Testis (tissue), 3 donors: Measurements from ENCODE around the gene ATG9B. TPM values are rescaled to one million over a fixed set of nuclear protein-coding genes. Genes with fewer than 3 reads are reported as not detected.

Experiments used
- DNase-seq: peaks from one replicate; pipeline ENCODE4 v3.0.0-alpha.2; 2019
- H3K27ac ChIP-seq, 2 donors: fragments of 200-600 bp; sonication (generic); one replicate each; pipeline ENCODE4 v1.5.1; 2019
- H3K27me3 ChIP-seq: fragments of 200-600 bp; sonication (generic); one replicate; pipeline ENCODE4 v1.5.1; 2019
- H3K36me3 ChIP-seq: fragments of 200-600 bp; sonication (generic); one replicate; pipeline ENCODE4 v1.5.1; 2017; ENCODE audit warnings: low read depth; ENCODE audit errors: missing control alignments
- H3K4me1 ChIP-seq: fragments of 200-600 bp; sonication (generic); one replicate; pipeline ENCODE4 v1.5.1; 2019
- H3K4me3 ChIP-seq, 2 donors: fragments of 200-600 bp; sonication (generic); one replicate each; pipeline ENCODE4 v1.5.1; 2017 to 2019
- H3K9me3 ChIP-seq: fragments of 200-600 bp; sonication (generic); one replicate; pipeline ENCODE4 v1.5.1; 2017
- POLR2A ChIP-seq: fragments of 450-650 bp; IDR thresholded peaks from one replicate; pipeline ENCODE4 v1.6.1; 2017; ENCODE audit warnings: antibody characterized with exemption, mild to moderate bottlenecking, moderate library complexity
- WGBS, 2 donors: methylation state at CpG; one replicate each; pipeline ENCODE4 v1.1.5; 2018; 5-methylcytosine and 5-hydroxymethylcytosine counted together
- intact Hi-C: fragments of 100-400 bp; cut with DNase I; formaldehyde crosslinking; loops from one replicate; pipeline ENCODE4 v1.15.1; 2023; ENCODE audit warnings: low total_unique reads
- polyA plus RNA-seq: library from polyadenylated mRNA; stranded (reverse); fragments of 350-450 nt; fragmentation: Illumina TruSeq; extraction: RNeasy Lipid Tissue Mini Kit (QIAGEN cat#74804); gene quantifications from one replicate; pipeline ENCODE4 v1.2.3, GENCODE V29; 2014; ENCODE audit warnings: low read depth, low replicate concordance; ENCODE audit not compliant: insufficient read depth
- total RNA-seq, 2 donors: library from RNA; depleted of rRNA; stranded (reverse); fragments of >200 nt; gene quantifications; one replicate each; pipeline ENCODE4 v1.2.3, GENCODE V29; 2016
- TF ChIP-seq, protein P1 (sequence below), 3 experiments: fragments of 450-650 bp in 2 of 3; fragments of 200-600 bp in 1 of 3; sonication (generic) in 1 of 3; IDR thresholded peaks; one replicate each; pipeline ENCODE4 v1.5.1; 2016 to 2019; ENCODE audit warnings: antibody characterized with exemption in 3 of 3, mild to moderate bottlenecking in 2 of 3, moderate library complexity in 1 of 3

ATG9B gene
- total and polyA plus RNA-seq, 3 donors from 2014 or later = 14.9 to 29.7 (median 24.8) TPM

DNA sequence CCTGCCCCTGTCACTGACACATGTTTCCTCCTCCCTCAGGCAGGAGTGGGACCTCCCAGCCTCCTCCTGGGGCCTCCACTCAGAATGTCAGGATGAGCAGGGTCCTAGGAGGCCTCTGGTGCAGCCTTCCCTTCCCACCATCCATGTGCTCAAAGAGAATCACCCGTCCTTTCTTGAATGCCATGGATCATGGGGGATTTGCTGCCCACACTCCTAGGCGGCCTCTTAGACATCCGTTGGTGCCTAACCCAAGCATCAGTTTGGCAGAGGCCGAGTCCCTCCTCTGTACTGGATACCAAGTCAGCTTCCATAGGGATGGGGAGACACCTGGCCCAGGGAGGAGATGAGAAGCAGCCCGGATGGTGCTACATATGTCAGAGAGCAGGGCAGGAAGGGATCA, 26.5 kb downstream of the ATG9B start:
- TF ChIP-seq, protein P1, sequence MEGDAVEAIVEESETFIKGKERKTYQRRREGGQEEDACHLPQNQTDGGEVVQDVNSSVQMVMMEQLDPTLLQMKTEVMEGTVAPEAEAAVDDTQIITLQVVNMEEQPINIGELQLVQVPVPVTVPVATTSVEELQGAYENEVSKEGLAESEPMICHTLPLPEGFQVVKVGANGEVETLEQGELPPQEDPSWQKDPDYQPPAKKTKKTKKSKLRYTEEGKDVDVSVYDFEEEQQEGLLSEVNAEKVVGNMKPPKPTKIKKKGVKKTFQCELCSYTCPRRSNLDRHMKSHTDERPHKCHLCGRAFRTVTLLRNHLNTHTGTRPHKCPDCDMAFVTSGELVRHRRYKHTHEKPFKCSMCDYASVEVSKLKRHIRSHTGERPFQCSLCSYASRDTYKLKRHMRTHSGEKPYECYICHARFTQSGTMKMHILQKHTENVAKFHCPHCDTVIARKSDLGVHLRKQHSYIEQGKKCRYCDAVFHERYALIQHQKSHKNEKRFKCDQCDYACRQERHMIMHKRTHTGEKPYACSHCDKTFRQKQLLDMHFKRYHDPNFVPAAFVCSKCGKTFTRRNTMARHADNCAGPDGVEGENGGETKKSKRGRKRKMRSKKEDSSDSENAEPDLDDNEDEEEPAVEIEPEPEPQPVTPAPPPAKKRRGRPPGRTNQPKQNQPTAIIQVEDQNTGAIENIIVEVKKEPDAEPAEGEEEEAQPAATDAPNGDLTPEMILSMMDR (IDR thresholded peaks at IDR 0.05) = no peak
- TF ChIP-seq POLR2A = no peak
- 92 to 94% methylated on average over 3 to 5 of the region's 5 CpGs for WGBS, 2 donors
- Histone ChIP-seq H3K27me3 (no peaks in the 10 kb centered on the region), H3K27ac (no peak overlapping the region), H3K9me3 (no peaks in the 10 kb centered on the region), H3K36me3 (no peaks in the 10 kb centered on the region), H3K4me3 (no peak overlapping the region), H3K4me1 (peaks cover 8% of the 10 kb centered on the region)
- no peak for DNase-seq
- intact Hi-C loops = no loop called here

DNA sequence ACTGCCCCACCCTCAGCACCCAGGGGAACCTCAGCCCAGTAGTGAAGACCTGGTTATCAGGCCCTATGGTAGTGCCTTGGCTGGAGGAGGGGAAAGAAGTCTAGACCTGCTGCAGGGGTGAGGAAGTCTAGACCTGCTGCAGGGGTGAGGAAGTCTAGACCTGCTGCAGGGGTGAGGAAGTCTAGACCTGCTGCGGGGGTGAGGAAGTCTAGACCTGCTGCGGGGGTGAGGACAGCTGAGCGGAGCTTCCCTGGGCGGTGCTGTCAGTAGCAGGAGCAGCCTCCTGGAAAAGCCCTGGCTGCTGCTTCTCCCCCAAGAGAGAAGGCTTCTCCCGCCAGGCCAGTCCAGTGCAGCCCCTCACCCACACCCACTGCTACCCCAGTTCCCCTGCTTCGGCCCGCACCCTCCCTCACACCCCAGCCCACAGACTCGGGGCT, 27.2 kb downstream of the ATG9B start:
- no peak overlapping the region for H3K4me3 ChIP-seq
- no peak for DNase-seq
- H3K27me3 ChIP-seq = no peaks in the 10 kb centered on the region
- H3K4me1 ChIP-seq = peaks cover 8% of the 10 kb centered on the region
- intact Hi-C loops = no loop called here
- WGBS, 2 donors = 81% methylated on average over 7 to 8 of the region's 8 CpGs
- H3K9me3 ChIP-seq = no peaks in the 10 kb centered on the region
- H3K36me3 ChIP-seq = no peaks in the 10 kb centered on the region
- no peak for TF ChIP-seq POLR2A
- TF ChIP-seq, protein P1 (IDR thresholded peaks at IDR 0.05) = no peak
- no peak overlapping the region for H3K27ac ChIP-seq

DNA sequence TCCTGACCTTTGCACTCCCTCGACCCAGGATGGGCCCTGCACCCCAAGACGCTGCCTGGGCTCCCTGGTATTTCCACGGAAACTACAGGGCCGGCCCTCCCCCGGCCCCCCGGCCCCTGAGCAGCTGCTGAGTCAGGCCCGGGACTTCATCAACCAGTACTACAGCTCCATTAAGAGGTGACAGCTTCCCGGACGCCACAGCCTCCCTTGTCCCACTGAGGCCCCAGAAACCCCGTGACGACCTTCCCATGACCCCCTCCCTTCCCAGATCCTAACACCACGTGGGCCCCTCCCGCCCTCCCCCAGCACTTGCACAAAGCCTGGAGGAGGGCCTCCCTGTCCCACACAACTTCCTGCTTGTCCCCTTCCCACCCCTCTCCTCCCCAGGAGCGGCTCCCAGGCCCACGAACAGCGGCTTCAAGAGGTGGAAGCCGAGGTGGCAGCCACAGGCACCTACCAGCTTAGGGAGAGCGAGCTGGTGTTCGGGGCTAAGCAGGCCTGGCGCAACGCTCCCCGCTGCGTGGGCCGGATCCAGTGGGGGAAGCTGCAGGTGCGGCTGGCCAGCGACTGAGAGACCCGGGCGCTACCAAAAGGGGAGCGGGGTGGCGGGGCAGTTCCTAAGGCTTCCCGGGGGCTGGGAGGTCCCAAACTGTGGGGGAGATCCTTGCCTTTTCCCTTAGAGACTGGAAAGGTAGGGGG, 27.8 kb downstream of the ATG9B start:
- no peaks in the 10 kb centered on the region for H3K9me3 ChIP-seq
- H3K27ac ChIP-seq = no peak overlapping the region
- 51 to 81% methylated on average over 3 to 29 of the region's 31 CpGs for WGBS, 2 donors
- no peaks in the 10 kb centered on the region for H3K36me3 ChIP-seq
- TF ChIP-seq, protein P1 (IDR thresholded peaks at IDR 0.05) = no peak
- TF ChIP-seq POLR2A = no peak
- peaks cover 8% of the 10 kb centered on the region for H3K4me1 ChIP-seq
- intact Hi-C loops = no loop called here
- no peaks in the 10 kb centered on the region for H3K27me3 ChIP-seq
- no peak for DNase-seq
- H3K4me3 ChIP-seq = no peak overlapping the region

DNA sequence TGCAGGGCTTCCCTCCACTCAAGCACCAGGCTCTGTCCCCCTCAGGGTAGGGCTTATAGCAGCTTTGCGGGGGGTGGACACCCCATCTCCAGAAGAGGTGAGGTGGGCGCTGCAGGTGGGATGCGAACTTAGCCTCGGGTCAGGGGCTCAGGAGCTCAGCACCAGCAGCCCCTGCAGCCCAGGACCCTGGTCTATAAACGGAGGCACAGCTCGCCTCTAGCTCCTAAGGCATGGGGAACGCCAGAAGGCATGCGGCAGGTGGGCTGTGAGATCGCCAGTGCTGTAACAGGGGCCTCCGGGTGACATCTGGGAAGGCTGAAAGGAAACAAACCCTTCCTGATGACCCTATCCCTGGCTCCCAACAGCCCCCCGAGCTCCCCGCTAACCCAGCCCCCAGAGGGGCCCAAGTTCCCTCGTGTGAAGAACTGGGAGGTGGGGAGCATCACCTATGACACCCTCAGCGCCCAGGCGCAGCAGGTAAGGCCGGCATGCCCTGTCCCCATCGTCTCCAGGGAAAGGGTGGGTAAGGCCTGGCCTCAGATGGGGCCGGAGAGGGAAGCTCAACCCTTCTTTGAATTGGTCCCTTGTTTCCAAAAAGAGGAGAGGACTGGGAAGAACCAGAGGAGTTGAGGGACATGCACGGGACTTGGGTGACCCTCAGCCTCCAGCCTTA, 29.3 kb downstream of the ATG9B start:
- DNase-seq = no peak

More for the DNA sequence above, 29.3 kb downstream of the ATG9B start:
- Histone ChIP-seq H3K4me1 (peaks cover 8% of the 10 kb centered on the region), H3K27ac (no peak overlapping the region), H3K27me3 (no peaks in the 10 kb centered on the region), H3K36me3 (no peaks in the 10 kb centered on the region), H3K9me3 (no peaks in the 10 kb centered on the region), H3K4me3 (no peak overlapping the region)
- 77 to 78% methylated on average over 6 to 19 of the region's 19 CpGs for WGBS, 2 donors
- intact Hi-C loops = no loop called here
- TF ChIP-seq POLR2A = no peak
- TF ChIP-seq, protein P1 (IDR thresholded peaks at IDR 0.05) = no peak
